Panc1 (cell line): ENCODE measurements around the gene ESAM. TPM values are rescaled to one million over a fixed set of nuclear protein-coding genes. Genes with fewer than 3 reads are reported as not detected.

Source experiments
- ATAC-seq: fragments of 200-7000 bp; cut with Tn5 transposase; 2 replicates; pipeline ENCODE4 v1.9.1; 2020; ENCODE audit warnings: mild to moderate bottlenecking, moderate library complexity
- BruUV-seq: library from RNA; stranded (reverse); fragments of 400-500 nt; replicated peaks from 2 replicates; lab custom pipeline; 2021; lab: Mats Ljungman, UMichigan
- CTCF ChIA-PET: fragments of 300-600 bp; sonication (Branson Sonifier 250); formaldehyde crosslinking; loops from one replicate; lab custom pipeline; 2022; ENCODE audit warnings: antibody characterized with exemption; lab: Charles Lee
- POLR2A ChIA-PET: fragments of 300-600 bp; sonication (Branson Sonifier 250); formaldehyde crosslinking; loops from one replicate; lab custom pipeline; 2022; ENCODE audit warnings: antibody characterized with exemption; lab: Charles Lee
- DNase-seq: peaks from one replicate; pipeline ENCODE4 v3.0.0-alpha.2; 2010; ENCODE audit warnings: low read depth, low spot score
- H3K27ac ChIP-seq: 2 replicates; pipeline ENCODE4 v1.5.1; 2011; ENCODE audit warnings: mild to moderate bottlenecking, low read length, inconsistent platforms
- H3K27me3 ChIP-seq: fragments of 200-500 bp; sonication (Bioruptor generic); 2 replicates; pipeline ENCODE4 v1.6.0; 2014; ENCODE audit warnings: low read length, inconsistent platforms; ENCODE audit not compliant: control insufficient read depth, insufficient read depth
- H3K36me3 ChIP-seq: fragments of 200-500 bp; sonication (Bioruptor generic); 2 replicates; pipeline ENCODE4 v1.5.1; 2014; ENCODE audit warnings: inconsistent platforms, mild to moderate bottlenecking, low read length, moderate library complexity; ENCODE audit not compliant: control insufficient read depth, insufficient read depth
- H3K4me1 ChIP-seq: 2 replicates; pipeline ENCODE4 v1.5.1; 2011; ENCODE audit warnings: inconsistent platforms, mild to moderate bottlenecking, low read length, moderate library complexity; ENCODE audit not compliant: control insufficient read depth, insufficient read depth
- H3K4me3 ChIP-seq, 2 experiments: 2 replicates each; pipeline ENCODE4 v1.5.1; 2011 to 2012; ENCODE audit warnings: low read depth in 2 of 2, low read length in 2 of 2, mild to moderate bottlenecking in 2 of 2, inconsistent platforms in 1 of 2, moderate library complexity in 1 of 2
- H3K9me3 ChIP-seq: fragments of 200-500 bp; sonication (Bioruptor generic); 2 replicates; pipeline ENCODE4 v1.5.1; 2014; ENCODE audit warnings: low read depth, mild to moderate bottlenecking, inconsistent platforms, low read length, moderate library complexity; ENCODE audit not compliant: control insufficient read depth, insufficient read depth
- POLR2AphosphoS5 ChIP-seq: IDR thresholded peaks from 2 replicates; pipeline ENCODE4 v1.6.1; 2012; ENCODE audit warnings: mild to moderate bottlenecking, low read depth, low read length, moderate library complexity
- SIN3A ChIP-seq: IDR thresholded peaks from 2 replicates; pipeline ENCODE4 v1.6.1; 2012; ENCODE audit warnings: low read depth, mild to moderate bottlenecking, low read length, moderate library complexity, borderline replicate concordance; ENCODE audit not compliant: insufficient read depth
- TCF7L2 ChIP-seq: IDR thresholded peaks from 2 replicates; pipeline ENCODE4 v1.6.1; 2011; ENCODE audit warnings: mild to moderate bottlenecking, low read depth, low read length, inconsistent platforms
- in situ Hi-C: cut with HindIII; loops from 2 replicates; pipeline ENCODE4 v1.10.0; 2016; ENCODE audit warnings: low sequenced_read_pairs, low pct_unique_long_range_greater_than_20kb
- intact Hi-C: fragments of 100-400 bp; cut with micrococcal nuclease; formaldehyde crosslinking; loops from one replicate; pipeline ENCODE4 v1.10.0; 2022; ENCODE audit not compliant: unreplicated experiment
- total RNA-seq: library from RNA; stranded (reverse); gene quantifications from one replicate; pipeline ENCODE4 v1.2.1, GENCODE V29; 2021; ENCODE audit not compliant: unreplicated experiment
- TF ChIP-seq, protein P1 (sequence below): fragments of 450-650 bp; IDR thresholded peaks from 2 replicates; pipeline ENCODE4 v1.5.1; 2017; ENCODE audit warnings: mild to moderate bottlenecking
- TF ChIP-seq, protein P2 (sequence below), 2 experiments: IDR thresholded peaks; 2 replicates each; pipeline ENCODE4 v1.6.1; 2011 to 2012; ENCODE audit warnings: low read depth in 2 of 2, control low read depth in 1 of 2, low read length in 1 of 2, mild to moderate bottlenecking in 1 of 2, moderate library complexity in 1 of 2; ENCODE audit not compliant: insufficient read depth in 1 of 2

The ESAM gene
- total RNA-seq, 1 experiment from 2014 or later: 1.6 TPM

DNA sequence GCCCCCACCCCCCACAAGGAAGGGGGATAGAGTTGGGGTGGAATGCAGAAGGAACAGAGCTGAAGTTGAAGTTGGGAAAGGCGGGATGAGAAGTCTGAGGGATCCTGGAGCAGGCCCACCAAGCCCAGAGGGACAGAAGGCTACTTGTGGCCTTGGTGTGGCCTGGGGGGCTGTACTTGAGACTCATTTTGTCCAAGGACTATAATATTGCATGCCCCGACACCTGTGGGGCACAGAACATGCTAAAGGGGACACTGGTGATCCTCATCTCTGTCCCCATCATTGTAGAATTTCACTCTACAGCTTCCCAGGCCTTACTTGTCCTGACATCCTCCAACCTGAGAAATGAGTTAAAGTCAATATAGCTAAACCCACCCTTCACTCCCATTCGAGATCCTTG lies 1.3 kb downstream of the ESAM start:
- ChIA-PET CTCF (interaction anchor here (0.7 kb wide), 1 partner anchor 79 kb away, joined by 11 read pairs; no protein-coding TSS in a partner anchor), POLR2A (no interaction called here)
- intact Hi-C loops (loop anchor here (5.0 kb wide), 1 partner anchor 36 kb away; no protein-coding TSS in a partner anchor), in situ Hi-C loops (no loop called here)
- no peak for TF ChIP-seq TCF7L2
- no peak for TF ChIP-seq SIN3A
- TF ChIP-seq, protein P1, sequence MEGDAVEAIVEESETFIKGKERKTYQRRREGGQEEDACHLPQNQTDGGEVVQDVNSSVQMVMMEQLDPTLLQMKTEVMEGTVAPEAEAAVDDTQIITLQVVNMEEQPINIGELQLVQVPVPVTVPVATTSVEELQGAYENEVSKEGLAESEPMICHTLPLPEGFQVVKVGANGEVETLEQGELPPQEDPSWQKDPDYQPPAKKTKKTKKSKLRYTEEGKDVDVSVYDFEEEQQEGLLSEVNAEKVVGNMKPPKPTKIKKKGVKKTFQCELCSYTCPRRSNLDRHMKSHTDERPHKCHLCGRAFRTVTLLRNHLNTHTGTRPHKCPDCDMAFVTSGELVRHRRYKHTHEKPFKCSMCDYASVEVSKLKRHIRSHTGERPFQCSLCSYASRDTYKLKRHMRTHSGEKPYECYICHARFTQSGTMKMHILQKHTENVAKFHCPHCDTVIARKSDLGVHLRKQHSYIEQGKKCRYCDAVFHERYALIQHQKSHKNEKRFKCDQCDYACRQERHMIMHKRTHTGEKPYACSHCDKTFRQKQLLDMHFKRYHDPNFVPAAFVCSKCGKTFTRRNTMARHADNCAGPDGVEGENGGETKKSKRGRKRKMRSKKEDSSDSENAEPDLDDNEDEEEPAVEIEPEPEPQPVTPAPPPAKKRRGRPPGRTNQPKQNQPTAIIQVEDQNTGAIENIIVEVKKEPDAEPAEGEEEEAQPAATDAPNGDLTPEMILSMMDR: no peak
- TF ChIP-seq, protein P2, sequence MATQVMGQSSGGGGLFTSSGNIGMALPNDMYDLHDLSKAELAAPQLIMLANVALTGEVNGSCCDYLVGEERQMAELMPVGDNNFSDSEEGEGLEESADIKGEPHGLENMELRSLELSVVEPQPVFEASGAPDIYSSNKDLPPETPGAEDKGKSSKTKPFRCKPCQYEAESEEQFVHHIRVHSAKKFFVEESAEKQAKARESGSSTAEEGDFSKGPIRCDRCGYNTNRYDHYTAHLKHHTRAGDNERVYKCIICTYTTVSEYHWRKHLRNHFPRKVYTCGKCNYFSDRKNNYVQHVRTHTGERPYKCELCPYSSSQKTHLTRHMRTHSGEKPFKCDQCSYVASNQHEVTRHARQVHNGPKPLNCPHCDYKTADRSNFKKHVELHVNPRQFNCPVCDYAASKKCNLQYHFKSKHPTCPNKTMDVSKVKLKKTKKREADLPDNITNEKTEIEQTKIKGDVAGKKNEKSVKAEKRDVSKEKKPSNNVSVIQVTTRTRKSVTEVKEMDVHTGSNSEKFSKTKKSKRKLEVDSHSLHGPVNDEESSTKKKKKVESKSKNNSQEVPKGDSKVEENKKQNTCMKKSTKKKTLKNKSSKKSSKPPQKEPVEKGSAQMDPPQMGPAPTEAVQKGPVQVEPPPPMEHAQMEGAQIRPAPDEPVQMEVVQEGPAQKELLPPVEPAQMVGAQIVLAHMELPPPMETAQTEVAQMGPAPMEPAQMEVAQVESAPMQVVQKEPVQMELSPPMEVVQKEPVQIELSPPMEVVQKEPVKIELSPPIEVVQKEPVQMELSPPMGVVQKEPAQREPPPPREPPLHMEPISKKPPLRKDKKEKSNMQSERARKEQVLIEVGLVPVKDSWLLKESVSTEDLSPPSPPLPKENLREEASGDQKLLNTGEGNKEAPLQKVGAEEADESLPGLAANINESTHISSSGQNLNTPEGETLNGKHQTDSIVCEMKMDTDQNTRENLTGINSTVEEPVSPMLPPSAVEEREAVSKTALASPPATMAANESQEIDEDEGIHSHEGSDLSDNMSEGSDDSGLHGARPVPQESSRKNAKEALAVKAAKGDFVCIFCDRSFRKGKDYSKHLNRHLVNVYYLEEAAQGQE (IDR thresholded peaks at IDR 0.05; ENCODE audit: insufficient read depth in 1 of 2, low read depth in 2 of 2, low read length in 1 of 2): no peak
- TF ChIP-seq POLR2AphosphoS5: no peak
- ATAC-seq (no peak), DNase-seq (no peak)
- peaks cover 7% of the 10 kb centered on the region; the same call in 1 of the 2 replicates for H3K4me1 ChIP-seq
- H3K9me3 ChIP-seq: no peaks in the 10 kb centered on the region
- H3K4me3 ChIP-seq: no peak overlapping the region
- BruUV-seq: no TSS peak
- H3K27me3 ChIP-seq: no peaks in the 10 kb centered on the region
- no peaks in the 10 kb centered on the region; the same call in 1 of the 2 replicates for H3K36me3 ChIP-seq
- no peak overlapping the region for H3K27ac ChIP-seq

DNA sequence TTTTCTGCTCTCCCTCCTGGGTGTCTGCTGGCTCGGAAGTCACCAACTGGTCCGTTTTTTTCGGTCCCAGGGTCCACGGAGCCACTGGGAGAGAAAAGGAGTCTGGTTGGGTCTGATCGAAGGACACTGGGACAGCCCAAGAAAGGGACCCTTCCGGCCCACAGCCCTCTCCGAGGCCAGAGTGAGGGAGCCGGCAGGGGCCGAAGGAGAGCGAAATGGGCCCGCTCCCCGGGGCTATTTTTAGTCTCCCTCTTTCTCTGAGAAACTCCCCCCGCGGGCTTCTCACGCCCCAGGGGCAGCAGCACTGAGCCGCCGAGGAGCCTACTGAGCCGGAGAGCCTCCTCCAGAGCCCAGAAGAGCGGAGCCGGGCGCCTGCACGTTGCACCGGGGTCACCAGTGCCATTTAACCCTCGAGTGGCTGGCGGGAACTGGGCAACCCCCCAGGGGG lies 1.9 kb downstream of the ESAM start:
- Histone ChIP-seq H3K9me3 (no peaks in the 10 kb centered on the region), H3K27ac (no peak overlapping the region), H3K4me3 (no peak overlapping the region), H3K27me3 (no peaks in the 10 kb centered on the region), H3K36me3 (no peaks in the 10 kb centered on the region; the same call in 1 of the 2 replicates), H3K4me1 (peaks cover 7% of the 10 kb centered on the region; the same call in 1 of the 2 replicates)
- CTCF ChIA-PET: no interaction called here
- BruUV-seq: no TSS peak
- TF ChIP-seq, protein P2 (IDR thresholded peaks at IDR 0.05; ENCODE audit: insufficient read depth in 1 of 2, low read depth in 2 of 2, low read length in 1 of 2): no peak
- TF ChIP-seq, protein P1: no peak
- TF ChIP-seq TCF7L2: no peak
- TF ChIP-seq POLR2AphosphoS5: no peak
- no peak for TF ChIP-seq SIN3A
- POLR2A ChIA-PET: no interaction called here
- no peak for ATAC-seq
- in situ Hi-C loops (no loop called here), intact Hi-C loops (loop anchor here (5.0 kb wide), 1 partner anchor 37 kb away; no protein-coding TSS in a partner anchor)
- no peak for DNase-seq
